ENCODE results near the gene ANKS4B. TPM values are rescaled to one million over a fixed set of nuclear protein-coding genes. Genes with fewer than 3 reads are reported as not detected.

Gene ANKS4B
- total RNA-seq, 1 donor from 2014 or later, result 5.2 TPM

- no peak overlapping the region for H3K27ac Mint-ChIP-seq
- H3K27me3 Mint-ChIP-seq, result peaks cover 65% of the 10 kb centered on the region
- no peaks in the 10 kb centered on the region for H3K9me3 Mint-ChIP-seq
- TF ChIP-seq CTCF (conservative IDR thresholded peaks at IDR 0.05), result no peak
- no peak overlapping the region for H3K4me3 Mint-ChIP-seq
- no peak for DNase-seq (ENCODE audit: extremely low spot score, unreplicated experiment)
- no peaks in the 10 kb centered on the region for H3K36me3 Mint-ChIP-seq
- H3K4me1 Mint-ChIP-seq (ENCODE audit: unreplicated experiment), result peaks cover 9% of the 10 kb centered on the region
Observed at GRCh38 chr16:21274172-21274726, 40.8 kb downstream of the ANKS4B start.

- H3K27me3 Mint-ChIP-seq, result peaks cover 74% of the 10 kb centered on the region
Observed at GRCh38 chr16:21275529-21275928, 42.0 kb downstream of the ANKS4B start.

GRCh38 chr16:21276090-21276489, 42.6 kb downstream of the ANKS4B start:
- TF ChIP-seq CTCF (conservative IDR thresholded peaks at IDR 0.05), result no peak
- peaks cover 75% of the 10 kb centered on the region for H3K27me3 Mint-ChIP-seq
- no peak for DNase-seq (ENCODE audit: extremely low spot score, unreplicated experiment)
- H3K4me1 Mint-ChIP-seq (ENCODE audit: unreplicated experiment), result peaks cover 9% of the 10 kb centered on the region
- H3K9me3 Mint-ChIP-seq, result no peaks in the 10 kb centered on the region
- H3K27ac Mint-ChIP-seq, result no peak overlapping the region
- peak overlapping the region; percentile 15 for H3K4me3 Mint-ChIP-seq
- no peaks in the 10 kb centered on the region for H3K36me3 Mint-ChIP-seq

More at GRCh38 chr16:21275529-21275928, 42.0 kb downstream of the ANKS4B start:
- Mint-ChIP-seq H3K4me3 (no peak overlapping the region), H3K36me3 (no peaks in the 10 kb centered on the region), H3K4me1 (ENCODE audit: unreplicated experiment) (peaks cover 9% of the 10 kb centered on the region), H3K27ac (no peak overlapping the region), H3K9me3 (no peaks in the 10 kb centered on the region)
- DNase-seq (ENCODE audit: extremely low spot score, unreplicated experiment), result no peak
- no peak for TF ChIP-seq CTCF (conservative IDR thresholded peaks at IDR 0.05)

- TF ChIP-seq CTCF (conservative IDR thresholded peaks at IDR 0.05), result no peak
- no peak for DNase-seq (ENCODE audit: extremely low spot score, unreplicated experiment)
- Mint-ChIP-seq H3K27me3 (peaks cover 83% of the 10 kb centered on the region), H3K36me3 (no peaks in the 10 kb centered on the region), H3K9me3 (no peaks in the 10 kb centered on the region), H3K4me1 (ENCODE audit: unreplicated experiment) (peaks cover 9% of the 10 kb centered on the region), H3K27ac (no peak overlapping the region), H3K4me3 (peak overlapping the region; percentile 86)
Observed at GRCh38 chr16:21277045-21277926, 43.8 kb downstream of the ANKS4B start.

GRCh38 chr16:21277927-21278706, 44.6 kb downstream of the ANKS4B start, which contains the start of gene CRYM:
Gene CRYM, minus strand, starts transcription at chr16:21278290. Its CDS starts 39 bp downstream, at chr16:21278251.
- peak; percentile 91 for TF ChIP-seq CTCF (conservative IDR thresholded peaks at IDR 0.05)
- peak; percentile 78 for DNase-seq (ENCODE audit: extremely low spot score, unreplicated experiment)
- H3K4me3 Mint-ChIP-seq, result peak within 1 kb of the TSS; percentile 86
- H3K27me3 Mint-ChIP-seq, result peaks cover 82% of the 10 kb centered on the region
- H3K9me3 Mint-ChIP-seq, result no peaks in the 10 kb centered on the region
- H3K27ac Mint-ChIP-seq, result peak within 1 kb of the TSS; percentile 46
- H3K36me3 Mint-ChIP-seq, result no peaks in the 10 kb centered on the region
- peaks cover 9% of the 10 kb centered on the region for H3K4me1 Mint-ChIP-seq (ENCODE audit: unreplicated experiment)
